GM18498 (cell line): ENCODE measurements around the gene MAB21L1.

Source experiments
- ATAC-seq: cut with Tn5 transposase; IDR thresholded peaks from one replicate; pipeline ENCODE4 v1.9.1; 2021; ENCODE audit warnings: mild to moderate bottlenecking, moderate library complexity; ENCODE audit not compliant: unreplicated experiment

MAB21L1 gene

GRCh38 chr13:35449821-35450220, 26.7 kb downstream of the MAB21L1 start:
- ATAC-seq: no peak

DNA sequence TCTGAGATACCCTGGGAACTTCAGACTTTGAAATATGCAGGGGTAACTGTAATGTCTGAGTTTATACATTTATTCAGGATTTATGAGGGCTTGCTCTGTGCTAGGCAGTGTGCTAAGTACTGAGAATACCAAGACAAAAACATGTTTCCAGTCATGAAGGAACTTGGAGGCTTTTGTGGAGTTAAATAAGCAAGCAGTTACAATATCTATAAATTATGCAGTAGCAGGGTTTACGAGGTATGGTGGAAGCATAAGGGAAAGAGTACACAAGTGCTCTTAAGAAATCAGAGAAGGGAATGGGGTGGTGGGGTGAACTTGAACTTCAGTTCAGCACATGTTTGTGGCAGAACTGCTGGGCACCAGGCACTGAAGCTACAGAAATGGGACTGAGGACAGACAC, 28.0 kb downstream of the MAB21L1 start:
- no peak for ATAC-seq
